Measurements from ENCODE around the gene STOX2.
"Not testable (repeated sequence)": the region's sequence is repeated elsewhere in the genome, so short reads cannot be mapped to it uniquely, and the experiment has no call there.

The STOX2 gene

GRCh38 chr4:183936047-183936446 lies 30.9 kb downstream of the STOX2 start:
- no peak for DNase-seq

DNA sequence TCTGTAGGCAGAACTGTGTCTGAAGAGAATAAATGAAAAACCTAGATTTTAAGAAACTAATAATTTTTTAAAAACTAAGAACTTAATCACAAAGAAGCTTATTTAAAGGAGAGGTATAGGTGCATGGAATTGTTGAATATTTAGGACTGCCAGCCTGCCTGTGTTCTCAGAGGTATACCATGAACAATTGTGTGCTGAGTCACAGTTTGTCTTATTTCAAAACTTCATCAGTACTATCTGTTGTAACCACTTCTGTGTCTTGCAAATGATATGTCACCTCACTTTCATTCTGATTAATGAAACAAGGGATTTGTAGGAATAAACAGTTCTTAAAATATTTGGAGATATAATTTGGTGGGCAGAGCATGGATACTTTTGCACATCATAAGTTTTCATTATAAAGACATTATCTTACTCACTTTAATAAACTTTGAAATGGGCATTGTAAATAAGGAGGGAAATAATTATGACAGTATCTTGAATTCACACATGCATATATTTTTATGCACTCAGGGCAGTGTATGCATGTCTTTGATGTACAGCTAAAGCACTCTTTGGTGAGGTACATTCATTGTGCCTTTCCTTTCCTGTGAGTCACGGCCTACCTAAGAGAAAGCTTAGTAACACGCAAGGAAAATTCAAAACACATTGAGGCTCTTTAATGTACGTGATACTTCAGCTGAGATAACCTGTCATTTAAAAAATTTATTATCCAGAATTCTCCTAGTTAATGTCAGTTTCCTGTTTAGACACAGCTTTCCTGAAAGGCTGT lies 31.7 kb downstream of the STOX2 start:
- DNase-seq, result peak; percentile 28

DNA sequence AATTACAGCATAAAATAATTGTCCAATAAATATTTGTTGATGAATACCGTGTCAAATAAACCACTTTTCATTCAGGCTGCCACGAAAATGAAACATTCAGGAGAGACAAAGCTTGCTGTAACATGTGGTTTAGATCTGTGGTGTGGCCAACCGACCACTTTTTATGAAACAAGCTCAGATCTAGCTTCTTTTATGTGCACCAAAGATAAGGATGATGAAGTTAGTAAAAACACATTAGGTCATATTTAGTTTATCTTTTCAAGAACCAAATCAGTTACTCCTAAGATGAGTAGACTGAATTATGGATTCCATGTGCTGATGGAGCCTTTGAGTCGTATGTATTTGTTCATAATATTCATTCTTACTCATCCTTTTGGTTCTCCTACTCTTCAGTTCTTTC lies 35.8 kb downstream of the STOX2 start:
- no peak for DNase-seq

DNA sequence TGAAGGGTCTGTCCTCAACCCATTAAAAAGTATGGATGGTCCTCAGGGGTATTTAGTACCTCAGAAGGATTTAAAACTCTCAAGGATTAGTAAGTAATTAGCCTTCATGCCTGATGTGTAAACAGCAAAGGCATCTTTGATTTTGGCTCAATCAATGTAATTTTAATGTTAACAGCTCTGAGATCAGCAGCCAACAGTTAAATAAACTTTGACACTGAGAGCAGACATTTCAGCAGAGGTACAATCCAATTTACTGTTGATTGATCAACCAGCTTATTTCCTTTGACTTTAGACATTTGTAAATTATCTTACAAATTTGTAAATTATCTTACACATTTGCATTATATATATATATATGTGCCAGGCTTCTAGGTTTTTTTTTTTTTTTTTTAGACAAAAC lies 36.9 kb downstream of the STOX2 start:
- no peak for DNase-seq

GRCh38 chr4:183945741-183946140 lies 40.6 kb downstream of the STOX2 start:
- DNase-seq, result no peak

DNA sequence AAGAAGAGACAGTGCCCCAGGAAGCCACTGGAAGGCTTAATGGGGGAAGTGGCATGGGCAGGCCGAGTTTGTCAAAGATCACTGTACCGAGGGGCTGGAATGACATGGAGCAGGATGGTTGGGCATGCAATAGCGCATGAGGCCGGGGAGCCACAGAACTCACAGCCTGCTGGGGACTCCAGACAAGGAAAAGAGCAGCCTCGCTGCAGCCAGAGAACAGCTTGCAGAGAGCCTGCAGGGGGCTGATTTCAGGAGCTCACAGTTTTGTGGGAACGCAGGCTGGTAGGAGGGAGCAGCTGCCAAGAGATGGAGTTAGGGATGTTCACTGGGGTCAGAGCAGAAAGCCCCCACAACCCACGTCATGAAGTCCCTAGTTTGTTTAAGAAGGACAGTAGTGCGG lies 45.4 kb downstream of the STOX2 start:
- no peak for DNase-seq

- not testable (repeated sequence) for DNase-seq
Observed at GRCh38 chr4:183952652-183953051, 47.5 kb downstream of the STOX2 start.

DNA sequence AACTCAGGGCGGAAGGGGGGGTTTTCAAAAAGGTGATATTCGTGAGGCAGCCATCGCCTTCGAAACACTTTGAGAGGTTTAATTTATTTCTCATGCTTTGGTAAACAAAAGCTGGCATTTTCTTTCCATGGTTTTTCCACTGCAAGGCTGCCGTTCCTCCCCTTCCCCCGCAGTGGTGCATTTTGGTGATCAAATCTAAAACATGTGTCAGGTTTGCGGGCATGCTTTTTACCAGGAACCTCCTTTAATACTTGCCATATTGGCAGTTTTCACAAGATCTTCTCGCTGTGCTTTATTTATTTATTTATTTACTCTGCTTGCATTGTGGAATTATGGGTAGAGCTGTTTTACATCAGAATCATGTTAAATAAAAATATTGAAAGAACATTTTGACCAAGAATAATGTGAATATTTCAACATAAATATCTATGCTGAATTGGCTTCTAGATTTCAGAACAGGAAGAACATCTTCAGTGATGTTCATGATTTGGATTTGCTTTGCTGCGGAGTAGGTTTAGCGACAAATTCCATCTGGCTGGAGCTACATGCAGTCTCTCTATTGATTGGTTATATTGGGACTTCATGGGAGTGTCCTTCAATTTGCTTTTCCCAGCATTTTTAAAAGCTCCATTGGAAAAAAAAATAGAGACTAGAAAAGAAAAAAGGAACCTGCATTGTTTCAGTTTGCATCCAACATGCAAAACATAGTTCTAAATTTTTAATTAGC lies 54.4 kb downstream of the STOX2 start:
- no peak for DNase-seq

DNA sequence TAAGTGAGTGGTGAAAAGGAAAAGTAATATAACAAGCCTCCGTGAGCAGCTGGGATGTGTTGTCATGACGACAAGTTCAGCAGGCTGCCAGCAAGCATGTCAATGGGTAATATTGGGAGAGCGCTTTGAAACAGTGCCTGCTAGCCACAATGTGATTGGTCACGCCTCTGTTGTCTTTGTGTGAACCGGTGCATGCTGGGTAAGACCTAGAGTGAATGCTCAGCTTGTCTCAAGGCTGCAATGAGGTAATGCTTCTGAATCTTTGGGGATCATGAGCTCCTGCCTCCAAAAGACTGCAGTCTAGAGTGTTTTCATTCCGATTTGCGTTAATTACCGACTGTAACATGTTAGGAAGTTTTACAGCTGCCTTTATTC lies 54.9 kb downstream of the STOX2 start:
- DNase-seq, result no peak

DNA sequence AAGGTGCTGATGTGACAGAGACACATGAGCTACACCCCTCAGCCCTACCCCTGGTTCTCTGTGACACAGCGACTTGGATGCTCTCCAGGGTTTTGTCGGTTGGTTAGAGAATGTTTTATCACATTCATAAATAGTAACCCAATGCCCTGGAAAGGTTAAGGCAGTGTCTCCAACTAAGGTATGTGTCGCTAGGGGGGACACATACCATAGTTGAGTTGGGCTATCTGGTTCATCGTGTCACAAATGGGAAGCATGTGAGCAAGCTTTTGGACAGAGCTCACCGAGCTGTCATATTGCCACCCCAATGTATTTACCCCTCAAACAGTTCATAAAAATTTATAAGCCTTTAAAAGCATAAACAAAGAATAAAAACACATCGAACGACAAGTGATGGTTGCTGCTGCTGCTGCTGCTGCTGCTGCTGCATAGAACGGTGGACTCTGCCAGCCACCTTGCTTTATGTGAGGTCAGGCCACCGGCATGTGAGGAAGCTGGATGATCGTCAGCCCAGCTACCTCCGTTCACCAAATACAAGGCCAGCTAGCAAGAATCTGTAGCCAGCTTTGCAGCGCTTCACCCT lies 55.9 kb downstream of the STOX2 start:
- no peak for DNase-seq

GRCh38 chr4:183961795-183962194 lies 56.7 kb downstream of the STOX2 start:
- DNase-seq, result no peak

GRCh38 chr4:183962419-183962818 lies 57.3 kb downstream of the STOX2 start:
- no peak for DNase-seq

DNA sequence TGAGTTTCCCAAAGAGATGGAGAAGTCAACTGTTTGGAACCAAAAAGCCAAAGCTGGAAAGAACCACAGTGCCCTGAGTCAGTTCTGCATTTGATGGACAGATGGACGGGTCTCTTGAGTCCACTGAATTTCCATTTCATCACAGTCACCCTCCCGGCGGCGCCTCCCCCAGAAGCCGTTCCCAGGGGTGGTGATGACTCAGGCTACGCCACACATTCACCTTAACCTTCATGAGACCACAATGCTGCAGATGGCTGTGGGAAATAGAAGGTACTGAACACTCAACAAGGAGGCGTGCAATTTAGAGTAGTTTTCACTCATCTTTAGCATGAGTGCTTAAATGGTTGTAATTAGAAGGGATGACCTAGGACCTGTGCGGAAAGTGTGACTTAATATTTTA lies 61.3 kb downstream of the STOX2 start:
- no peak for DNase-seq

DNA sequence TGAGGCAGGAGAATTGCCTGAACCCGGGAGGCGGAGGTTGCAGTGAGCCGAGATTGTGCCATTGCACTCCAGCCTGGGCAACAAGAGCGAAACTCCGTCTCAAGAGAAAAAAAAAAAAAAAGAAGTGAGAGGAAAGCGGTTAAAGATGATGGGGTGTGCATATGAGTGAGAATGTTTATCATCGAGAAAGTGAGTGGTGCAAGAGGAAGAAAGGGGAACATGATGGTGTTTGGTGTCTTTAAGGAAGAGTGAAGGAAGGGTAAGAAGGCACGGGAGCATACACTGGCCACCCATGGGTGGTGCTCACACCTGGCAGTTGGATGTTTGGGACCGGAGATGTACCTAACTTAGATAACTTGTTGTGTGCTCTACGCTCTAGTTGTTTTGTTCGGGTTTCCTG lies 62.2 kb downstream of the STOX2 start:
- peak; percentile 4 for DNase-seq

DNA sequence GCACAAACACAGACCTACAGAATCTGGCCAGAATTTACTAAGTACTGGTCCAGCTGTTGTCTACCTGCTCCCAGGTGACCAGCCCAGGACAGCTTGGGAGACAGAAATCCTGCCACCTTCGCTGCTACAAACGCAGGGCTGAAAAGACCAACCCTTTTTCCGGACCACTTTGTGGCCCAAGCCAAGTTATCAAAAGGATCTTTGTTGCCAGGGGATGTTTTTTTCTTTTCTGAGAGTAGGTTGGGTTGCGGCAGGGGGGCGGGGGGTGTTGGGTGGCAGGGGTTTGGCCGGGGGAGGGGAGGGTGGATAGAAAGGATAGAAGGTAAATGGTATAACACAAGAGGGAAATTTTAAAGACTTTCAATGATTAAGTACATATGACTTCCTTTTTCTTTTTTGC lies 63.4 kb downstream of the STOX2 start:
- no peak for DNase-seq

DNA sequence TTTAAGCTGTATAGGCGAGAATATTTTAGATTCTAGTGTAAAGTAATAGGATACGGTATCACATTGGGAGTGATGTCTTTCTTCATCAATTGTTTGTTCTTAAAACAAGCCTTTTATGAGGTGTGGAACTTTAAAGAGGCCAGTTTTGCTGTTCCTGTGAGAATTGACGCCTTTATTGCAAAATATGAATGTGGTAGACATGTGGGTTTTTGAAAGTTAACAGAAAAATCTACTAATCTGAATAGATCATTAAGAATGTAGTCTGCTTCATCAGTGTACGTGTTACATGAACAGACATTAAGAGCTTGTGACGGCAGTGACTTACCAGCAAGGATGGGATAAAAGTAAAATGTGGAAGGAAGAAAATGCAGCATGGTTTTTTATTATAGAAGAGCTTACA lies 63.8 kb downstream of the STOX2 start:
- no peak for DNase-seq

DNA sequence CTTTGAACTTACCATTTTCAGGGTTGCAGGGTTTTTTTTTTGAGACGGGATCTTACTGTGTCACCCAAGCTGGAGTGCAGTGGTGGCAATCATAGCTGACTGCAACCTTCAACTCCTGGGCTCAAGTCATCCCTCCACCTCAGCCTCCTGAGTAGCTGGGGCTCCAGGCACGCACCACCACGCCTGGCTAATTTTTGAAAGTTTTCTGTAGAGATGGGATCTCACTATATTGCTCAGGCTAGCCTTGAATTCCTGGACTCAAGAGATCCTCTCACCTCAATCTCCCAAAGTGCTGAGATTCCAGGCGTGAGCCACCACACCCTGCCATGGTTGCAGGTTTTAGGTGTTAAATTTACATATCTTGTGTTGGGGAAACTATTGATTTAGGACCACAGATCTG lies 64.5 kb downstream of the STOX2 start:
- DNase-seq, result no peak

GRCh38 chr4:183971929-183972490 lies 66.9 kb downstream of the STOX2 start:
- DNase-seq, result no peak

DNA sequence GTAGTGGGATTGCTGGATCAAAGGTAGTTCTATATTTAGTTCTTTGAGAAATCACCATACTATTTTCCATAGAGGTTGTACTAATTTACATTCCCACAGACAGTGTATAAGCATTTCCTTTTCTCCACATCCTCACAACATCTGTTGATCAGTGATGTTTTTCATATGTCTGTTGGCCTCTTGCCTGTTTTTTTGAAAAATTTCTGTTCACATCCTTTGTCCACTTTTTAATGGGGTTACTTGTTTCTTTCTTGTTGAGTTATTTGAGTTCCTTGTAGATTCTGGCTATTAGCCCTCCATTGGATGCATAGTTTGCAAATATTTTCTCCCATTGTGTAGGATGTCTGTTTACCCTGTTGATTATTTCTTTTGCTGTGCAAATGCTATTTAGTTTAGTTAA lies 72.6 kb downstream of the STOX2 start:
- DNase-seq, result no peak

GRCh38 chr4:183984566-183984965 lies 79.5 kb downstream of the STOX2 start:
- no peak for DNase-seq

DNA sequence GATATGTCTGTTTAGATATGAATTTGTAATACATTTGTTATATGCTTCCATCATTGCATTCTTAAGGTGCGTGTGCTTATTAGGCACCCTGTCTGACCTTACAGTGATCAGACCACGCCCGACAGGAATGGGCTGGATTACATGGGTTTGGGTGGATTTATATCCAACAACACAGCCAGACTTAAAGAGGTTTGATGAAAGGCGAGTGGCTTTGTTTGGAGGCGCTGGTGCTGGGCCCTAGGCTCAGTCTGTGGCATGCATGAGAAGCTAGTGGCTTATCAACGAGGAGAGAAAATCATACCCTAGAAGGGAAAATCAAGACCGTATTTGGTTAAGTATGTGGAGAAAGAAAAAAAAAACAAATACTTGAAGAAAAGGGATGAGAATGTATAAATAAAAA lies 80.7 kb downstream of the STOX2 start:
- DNase-seq, result no peak

DNA sequence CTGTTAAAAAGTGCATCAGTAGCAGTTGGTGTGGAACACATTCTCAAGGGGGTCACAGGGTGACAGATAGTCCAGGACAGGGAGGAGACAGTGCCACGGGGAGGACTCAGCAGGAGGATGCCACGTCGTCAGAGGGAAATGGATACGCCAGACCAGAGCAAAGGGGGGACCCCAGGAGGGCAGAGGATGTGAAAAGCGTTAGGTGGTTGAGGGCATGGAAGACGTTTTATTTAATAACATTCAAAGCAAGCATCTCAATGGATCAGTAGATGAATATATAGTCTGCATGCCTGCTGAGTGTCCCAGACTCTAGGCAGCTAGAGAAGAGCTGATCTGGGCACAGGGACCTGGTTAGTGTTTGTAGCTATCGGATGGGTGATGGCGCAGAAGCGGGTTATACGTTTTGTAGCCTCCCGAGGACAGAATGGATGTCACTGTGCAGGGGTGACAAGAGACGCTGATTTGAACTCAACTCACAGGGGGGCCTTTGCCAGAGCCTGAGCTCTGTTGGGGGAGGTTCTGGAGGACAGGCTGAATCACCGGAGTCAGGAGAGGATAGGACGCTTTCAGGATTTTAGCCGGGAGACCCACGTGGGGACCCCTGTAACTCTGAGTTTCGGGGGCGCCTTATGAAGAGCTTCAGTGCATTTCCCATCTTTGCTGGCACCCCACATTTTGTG lies 81.3 kb downstream of the STOX2 start:
- no peak for DNase-seq
